ENCODE data around the gene CTAG1B. TPM values are rescaled to one million over a fixed set of nuclear protein-coding genes. Genes with fewer than 3 reads are reported as not detected.
"Not testable (repeated sequence)": the region's sequence is repeated elsewhere in the genome, so short reads cannot be mapped to it uniquely, and the experiment has no call there.

The CTAG1B gene
- not detected for total RNA-seq

GRCh38 chrX:154619182-154619581 is at the start of gene CTAG1B:
Gene CTAG1B, minus strand, starts transcription at chrX:154619282. Its CDS starts 64 bp downstream, at chrX:154619218.
- WGBS, 2 donors (ENCODE audit: low coverage in 1 of 2): no CpG with 5 or more reads among the region's 28 CpGs
- ATAC-seq, H3K36me3 ChIP-seq, H3K9me3 ChIP-seq, H3K4me3 ChIP-seq, H3K4me1 ChIP-seq, H3K27ac ChIP-seq, H3K27me3 ChIP-seq: not testable (repeated sequence)

GRCh38 chrX:154661899-154662298 is 42.8 kb upstream of the CTAG1B start:
- Histone ChIP-seq H3K36me3 (no peaks in the 10 kb centered on the region), H3K4me3 (no peak overlapping the region), H3K27ac (no peak overlapping the region), H3K4me1 (no peaks in the 10 kb centered on the region), H3K9me3 (no peaks in the 10 kb centered on the region), H3K27me3 (no peaks in the 10 kb centered on the region)
- ATAC-seq: no peak
- 63 to 79% methylated on average over 3 of the region's 7 CpGs for WGBS, 2 donors (ENCODE audit: low coverage in 1 of 2)
- TF ChIP-seq EP300 (IDR thresholded peaks at IDR 0.05): no peak
- no peak for TF ChIP-seq POLR2AphosphoS5 (IDR thresholded peaks at IDR 0.05)
- TF ChIP-seq CTCF (IDR thresholded peaks at IDR 0.05): no peak
- TF ChIP-seq POLR2A (IDR thresholded peaks at IDR 0.05): no peak

GRCh38 chrX:154661170-154661569 is 42.1 kb upstream of the CTAG1B start:
- Histone ChIP-seq H3K4me3 (no peak overlapping the region), H3K36me3 (no peaks in the 10 kb centered on the region), H3K9me3 (no peaks in the 10 kb centered on the region), H3K4me1 (no peaks in the 10 kb centered on the region), H3K27ac (no peak overlapping the region), H3K27me3 (no peaks in the 10 kb centered on the region)
- TF ChIP-seq CTCF (IDR thresholded peaks at IDR 0.05) (no peak), POLR2AphosphoS5 (IDR thresholded peaks at IDR 0.05) (no peak), EP300 (IDR thresholded peaks at IDR 0.05) (no peak), POLR2A (IDR thresholded peaks at IDR 0.05) (no peak)
- ATAC-seq: no peak
- WGBS, 2 donors (ENCODE audit: low coverage in 1 of 2): 62 to 67% methylated on average over 2 to 4 of the region's 4 CpGs

- TF ChIP-seq POLR2A (IDR thresholded peaks at IDR 0.05): no peak
- TF ChIP-seq POLR2AphosphoS5 (IDR thresholded peaks at IDR 0.05): no peak
- no peak for TF ChIP-seq CTCF (IDR thresholded peaks at IDR 0.05)
- no peak for TF ChIP-seq EP300 (IDR thresholded peaks at IDR 0.05)
- Histone ChIP-seq H3K27ac (no peak overlapping the region), H3K4me3 (no peak overlapping the region), H3K4me1 (no peaks in the 10 kb centered on the region), H3K36me3 (no peaks in the 10 kb centered on the region), H3K9me3 (no peaks in the 10 kb centered on the region), H3K27me3 (no peaks in the 10 kb centered on the region)
- ATAC-seq: no peak
- 60 to 85% methylated on average over 1 to 5 of the region's 6 CpGs for WGBS, 2 donors (ENCODE audit: low coverage in 1 of 2)
These were observed 41.5 kb upstream of the CTAG1B start for GRCh38 chrX:154660541-154660940.

GRCh38 chrX:154658957-154659356 is 39.9 kb upstream of the CTAG1B start:
- H3K4me1 ChIP-seq: no peaks in the 10 kb centered on the region
- H3K27ac ChIP-seq: no peak overlapping the region
- TF ChIP-seq CTCF (IDR thresholded peaks at IDR 0.05) (no peak), POLR2A (IDR thresholded peaks at IDR 0.05) (no peak), EP300 (IDR thresholded peaks at IDR 0.05) (no peak), POLR2AphosphoS5 (IDR thresholded peaks at IDR 0.05) (no peak)
- H3K4me3 ChIP-seq: no peak overlapping the region
- H3K27me3 ChIP-seq: no peaks in the 10 kb centered on the region
- WGBS, 2 donors (ENCODE audit: low coverage in 1 of 2): 85 to 91% methylated on average over 5 to 11 of the region's 11 CpGs
- no peaks in the 10 kb centered on the region for H3K9me3 ChIP-seq
- no peaks in the 10 kb centered on the region for H3K36me3 ChIP-seq
- no peak for ATAC-seq
